ENCODE results near the gene MAP4K5. TPM values are rescaled to one million over a fixed set of nuclear protein-coding genes. Genes with fewer than 3 reads are reported as not detected.
A peak's percentile ranks its signal among the peaks of the same experiment; 100 is the strongest.
"Not testable (repeated sequence)": the region's sequence is repeated elsewhere in the genome, so short reads cannot be mapped to it uniquely, and the experiment has no call there.

The MAP4K5 gene
- total RNA-seq, 1 donor from 2014 or later, result 34.1 TPM

- H3K27me3 Mint-ChIP-seq, result no peaks in the 10 kb centered on the region
- CTCF ChIA-PET, result no interaction called here
- no peaks in the 10 kb centered on the region for H3K4me1 Mint-ChIP-seq
- H3K36me3 Mint-ChIP-seq (ENCODE audit: low read depth), result peaks cover 27% of the 10 kb centered on the region
- peaks cover 31% of the 10 kb centered on the region for H3K9me3 Mint-ChIP-seq
- intact Hi-C loops (cut with micrococcal nuclease), result no loop called here
- ATAC-seq (ENCODE audit: low read depth), result no peak
- DNase-seq, result no peak
- POLR2A ChIA-PET, result interaction anchor here (1.3 kb wide), 1 partner anchor 10 kb away, joined by 3 read pairs; the partner anchor contains the start of gene ATL1
- no peak for TF ChIP-seq CTCF (IDR thresholded peaks at IDR 0.05)
- no peak overlapping the region for H3K27ac Mint-ChIP-seq
- no peak overlapping the region for H3K4me3 Mint-ChIP-seq
Observed at GRCh38 chr14:50569714-50570274, 37.4 kb upstream of the MAP4K5 start.

- peaks cover 20% of the 10 kb centered on the region for H3K27me3 Mint-ChIP-seq
Observed at GRCh38 chr14:50562841-50563240, 30.5 kb upstream of the MAP4K5 start.

GRCh38 chr14:50560931-50561285, 28.5 kb upstream of the MAP4K5 start:
- Mint-ChIP-seq H3K27ac (no peak overlapping the region), H3K9me3 (no peaks in the 10 kb centered on the region), H3K4me3 (peak overlapping the region; percentile 80), H3K36me3 (ENCODE audit: low read depth) (no peaks in the 10 kb centered on the region), H3K27me3 (peaks cover 30% of the 10 kb centered on the region), H3K4me1 (peaks cover 19% of the 10 kb centered on the region)
- CTCF ChIA-PET, result interaction anchor here (0.9 to 1.3 kb wide), 2 partner anchors 18 kb away, joined by 3 read pairs; no protein-coding TSS in a partner anchor
- intact Hi-C loops (cut with micrococcal nuclease), result no loop called here
- ATAC-seq (ENCODE audit: low read depth) (peak; percentile 35), DNase-seq (peak; percentile 33)
- POLR2A ChIA-PET, result interaction anchor here (0.5 kb wide), 1 partner anchor 602 kb away, joined by 3 read pairs; no protein-coding TSS in a partner anchor
- no peak for TF ChIP-seq CTCF (IDR thresholded peaks at IDR 0.05)

More at GRCh38 chr14:50562841-50563240, 30.5 kb upstream of the MAP4K5 start:
- Mint-ChIP-seq H3K9me3 (no peaks in the 10 kb centered on the region), H3K4me3 (no peak overlapping the region), H3K36me3 (ENCODE audit: low read depth) (peaks cover 3% of the 10 kb centered on the region), H3K27ac (no peak overlapping the region), H3K4me1 (peaks cover 19% of the 10 kb centered on the region)
- CTCF ChIA-PET, result interaction anchor here (0.9 kb wide), 1 partner anchor 215 kb away, joined by 3 read pairs; no protein-coding TSS in a partner anchor
- ATAC-seq (ENCODE audit: low read depth), result no peak
- POLR2A ChIA-PET, result no interaction called here
- TF ChIP-seq CTCF (IDR thresholded peaks at IDR 0.05), result no peak
- DNase-seq, result no peak
- intact Hi-C loops (cut with micrococcal nuclease), result no loop called here

GRCh38 chr14:50559990-50560930, 27.9 kb upstream of the MAP4K5 start, which contains the start of gene ATL1:
Gene ATL1, plus strand, starts transcription at chr14:50560145. Its CDS starts 121 bp downstream, at chr14:50560266.
- H3K9me3 Mint-ChIP-seq, result no peaks in the 10 kb centered on the region
- TF ChIP-seq CTCF (IDR thresholded peaks at IDR 0.05), result no peak
- intact Hi-C loops (cut with micrococcal nuclease), result loop anchor here (2.0 kb wide), 1 partner anchor 13 kb away; no protein-coding TSS in a partner anchor
- H3K27me3 Mint-ChIP-seq, result peaks cover 36% of the 10 kb centered on the region
- POLR2A ChIA-PET, result interaction anchor here (0.5 to 1.3 kb wide), 3 partner anchors 9 to 763 kb away, joined by 3 to 4 read pairs (median 3); no protein-coding TSS in a partner anchor
- CTCF ChIA-PET, result interaction anchor here (1.3 kb wide), 1 partner anchor 17 kb away, joined by 3 read pairs; no protein-coding TSS in a partner anchor
- H3K4me3 Mint-ChIP-seq, result peak within 1 kb of the TSS; percentile 80
- peaks cover 19% of the 10 kb centered on the region for H3K4me1 Mint-ChIP-seq
- H3K36me3 Mint-ChIP-seq (ENCODE audit: low read depth), result no peaks in the 10 kb centered on the region
- DNase-seq, result peak; percentile 37
- no peak within 1 kb of the TSS for H3K27ac Mint-ChIP-seq
- peak; percentile 84 for ATAC-seq (ENCODE audit: low read depth)

- POLR2A ChIA-PET; ATAC-seq (ENCODE audit: low read depth); DNase-seq; H3K4me1 Mint-ChIP-seq; H3K9me3 Mint-ChIP-seq; H3K4me3 Mint-ChIP-seq; H3K36me3 Mint-ChIP-seq (ENCODE audit: low read depth); H3K27ac Mint-ChIP-seq; intact Hi-C loops (cut with micrococcal nuclease): not testable (repeated sequence)
- H3K27me3 Mint-ChIP-seq, result peaks cover 30% of the 10 kb centered on the region
- CTCF ChIA-PET, result interaction anchor here (1.2 kb wide), 1 partner anchor 10 kb away, joined by 3 read pairs; no protein-coding TSS in a partner anchor
Observed at GRCh38 chr14:50552796-50553195, 20.4 kb upstream of the MAP4K5 start.
